Lung (tissue), 12 donors: ENCODE measurements around the gene XRCC5. TPM values are rescaled to one million over a fixed set of nuclear protein-coding genes. Genes with fewer than 3 reads are reported as not detected.

Experiments used
- ATAC-seq: fragments of 200-7000 bp; cut with Tn5 transposase; one replicate; pipeline ENCODE4 v1.9.1; 2020; ENCODE audit warnings: moderate number of reproducible peaks; ENCODE audit not compliant: insufficient read depth, low FRiP score
- DNase-seq, 3 donors: peaks; one replicate each; pipeline ENCODE4 v3.0.0-alpha.2; 2013 to 2017
- H3K27ac ChIP-seq, 2 donors: one replicate each; pipeline ENCODE4 v1.5.1; 2013; ENCODE audit warnings: mild to moderate bottlenecking in 2 of 2, moderate library complexity in 2 of 2, control low read depth in 1 of 2, inconsistent platforms in 1 of 2, low read depth in 1 of 2, low read length in 1 of 2
- H3K27me3 ChIP-seq, 3 donors: one replicate each; pipeline ENCODE4 v1.5.1; 2013; ENCODE audit warnings: low read length in 2 of 3; ENCODE audit not compliant: control insufficient read depth in 3 of 3, insufficient read depth in 3 of 3
- H3K36me3 ChIP-seq, 4 donors: one replicate each; pipeline ENCODE4 v1.5.1; 2013; ENCODE audit warnings: low read length in 4 of 4, mild to moderate bottlenecking in 1 of 4, moderate library complexity in 1 of 4; ENCODE audit not compliant: control insufficient read depth in 4 of 4, insufficient read depth in 4 of 4
- H3K4me1 ChIP-seq, 5 donors: one replicate each; pipeline ENCODE4 v1.5.1; 2013; ENCODE audit warnings: low read length in 5 of 5, mild to moderate bottlenecking in 2 of 5, moderate library complexity in 1 of 5; ENCODE audit not compliant: control insufficient read depth in 5 of 5, insufficient read depth in 5 of 5
- H3K4me3 ChIP-seq: one replicate; pipeline ENCODE4 v1.5.1; 2013; ENCODE audit warnings: mild to moderate bottlenecking, control low read depth, moderate library complexity
- H3K9ac ChIP-seq, 2 donors: one replicate each; pipeline ENCODE4 v1.5.1; 2013; ENCODE audit warnings: low read length in 2 of 2, control low read depth in 1 of 2; ENCODE audit not compliant: insufficient read depth in 1 of 2
- H3K9me3 ChIP-seq, 4 donors: one replicate each; pipeline ENCODE4 v1.5.1; 2013; ENCODE audit warnings: low read length in 3 of 4, mild to moderate bottlenecking in 1 of 4, moderate library complexity in 1 of 4; ENCODE audit not compliant: control insufficient read depth in 4 of 4, insufficient read depth in 3 of 4
- CTCF ChIP-seq: IDR thresholded peaks from 2 replicates; pipeline ENCODE4 v1.5.1; 2012; ENCODE audit warnings: mild to moderate bottlenecking; ENCODE audit errors: control extremely low read depth, extremely low read depth
- WGBS, 2 donors: extraction: QIAGEN DNeasy Blood & Tissue Kit; methylation state at CpG; one replicate each; pipeline ENCODE4 v1.1.7; 2013; 5-methylcytosine and 5-hydroxymethylcytosine counted together
- polyA plus RNA-seq, 2 donors: library from polyadenylated mRNA; stranded (reverse); fragments of 200-250 nt; gene quantifications; one replicate each; pipeline ENCODE4 v1.2.1, GENCODE V29; 2013
- total RNA-seq, 2 donors: library from RNA; depleted of rRNA in 1 of 2; stranded (reverse); fragments of >200 nt in 1 of 2; gene quantifications; one replicate each; pipeline ENCODE4 v1.2.1, GENCODE V29; 2014 to 2021
- donor health status: control.
- donor health status: control.
- donor health status: Bipolar disorder and iron deficiency.
- donor health status: healthy.
- donor health status: DM: yes; HTN: yes; CAD: no.

Gene XRCC5
- total and polyA plus RNA-seq, 4 donors, result 67.3 to 200 (median 144) TPM

GRCh38 chr2:216245391-216245975 lies 136.3 kb downstream of the XRCC5 start:
- Histone ChIP-seq H3K4me1 (no peaks in the 10 kb centered on the region), H3K27ac (no peak overlapping the region), H3K9me3 (no peaks in the 10 kb centered on the region), H3K4me3 (no peak overlapping the region), H3K27me3 (no peaks in the 10 kb centered on the region), H3K9ac (no peak overlapping the region), H3K36me3 (no peaks in the 10 kb centered on the region)
- WGBS, 2 donors, result 81 to 89% methylated on average over 6 of the region's 6 CpGs
- DNase-seq (no peak), ATAC-seq (no peak)
- TF ChIP-seq CTCF, result no peak

GRCh38 chr2:216246766-216247165 lies 137.6 kb downstream of the XRCC5 start:
- Histone ChIP-seq H3K27ac (no peak overlapping the region), H3K36me3 (no peaks in the 10 kb centered on the region), H3K27me3 (no peaks in the 10 kb centered on the region), H3K9me3 (no peaks in the 10 kb centered on the region), H3K4me1 (no peaks in the 10 kb centered on the region), H3K9ac (no peak overlapping the region), H3K4me3 (no peak overlapping the region)
- DNase-seq (no peak), ATAC-seq (no peak)
- 92 to 93% methylated on average over 3 of the region's 3 CpGs for WGBS, 2 donors
- no peak for TF ChIP-seq CTCF

Other genes with a start within 250 kb of the XRCC5 start
- gene MREG, start 95.8 kb upstream of the XRCC5 start, total RNA-seq, result 10 to 100 TPM; 16.4 to 30.2 TPM
- gene MREG, start 95.8 kb upstream of the XRCC5 start, polyA plus RNA-seq, result 1 to 10 TPM; 6.9 to 7.7 TPM
- 10 to 100 TPM; 14.3 to 25.9 TPM for gene PECR, start 27.5 kb upstream of the XRCC5 start, total RNA-seq
- 10 to 100 TPM; 10.6 to 12.5 TPM for gene PECR, start 27.5 kb upstream of the XRCC5 start, polyA plus RNA-seq
- gene TMEM169, start 27.4 kb upstream of the XRCC5 start, total RNA-seq, result under 1 TPM; 0.63 to 0.67 TPM
- under 1 TPM; 0.14 to 0.62 TPM for gene TMEM169, start 27.4 kb upstream of the XRCC5 start, polyA plus RNA-seq